GM23248 (cell line): ENCODE measurements around the gene B3GALT5. TPM values are rescaled to one million over a fixed set of nuclear protein-coding genes. Genes with fewer than 3 reads are reported as not detected.

Experiments
- DNase-seq: peaks from one replicate; pipeline ENCODE4 v3.0.0-alpha.2; 2015
- H2AFZ ChIP-seq: fragments of 200-600 bp; sonication (generic); 2 replicates; pipeline ENCODE4 v1.6.1; 2016; ENCODE audit warnings: antibody characterized with exemption
- H3F3A ChIP-seq: fragments of 200-600 bp; sonication (generic); 2 replicates; pipeline ENCODE4 v1.6.1; 2016; ENCODE audit warnings: mild to moderate bottlenecking, antibody characterized with exemption, mixed run types; ENCODE audit not compliant: insufficient read depth
- H3K27ac ChIP-seq: fragments of 200-600 bp; sonication (generic); 2 replicates; pipeline ENCODE4 v1.5.1; 2016; ENCODE audit warnings: mild to moderate bottlenecking
- H3K27me3 ChIP-seq: fragments of 200-600 bp; sonication (generic); replicated peaks from 2 replicates; pipeline ENCODE4 v1.6.1; 2016; ENCODE audit warnings: mild to moderate bottlenecking; ENCODE audit not compliant: insufficient read depth
- H3K36me3 ChIP-seq: fragments of 200-600 bp; sonication (generic); 2 replicates; pipeline ENCODE4 v1.6.1; 2016; ENCODE audit warnings: low read depth, mild to moderate bottlenecking
- H3K4me1 ChIP-seq: fragments of 200-600 bp; sonication (generic); 2 replicates; pipeline ENCODE4 v1.6.1; 2016; ENCODE audit warnings: mild to moderate bottlenecking; ENCODE audit not compliant: insufficient read depth
- H3K4me2 ChIP-seq: fragments of 200-600 bp; sonication (generic); one replicate; pipeline ENCODE4 v1.6.1; 2016; ENCODE audit warnings: mild to moderate bottlenecking; ENCODE audit not compliant: unreplicated experiment
- H3K4me3 ChIP-seq: fragments of 200-600 bp; sonication (generic); 2 replicates; pipeline ENCODE4 v1.5.1; 2016; ENCODE audit warnings: mild to moderate bottlenecking
- H3K79me2 ChIP-seq: fragments of 200-600 bp; sonication (generic); 2 replicates; pipeline ENCODE4 v1.6.1; 2016; ENCODE audit warnings: mild to moderate bottlenecking; ENCODE audit not compliant: insufficient read depth
- H3K9ac ChIP-seq: fragments of 200-600 bp; sonication (generic); 2 replicates; pipeline ENCODE4 v1.6.1; 2016; ENCODE audit warnings: mild to moderate bottlenecking
- H3K9me2 ChIP-seq: fragments of 200-600 bp; sonication (generic); 2 replicates; pipeline ENCODE4 v1.6.1; 2016; ENCODE audit warnings: mixed run types, mild to moderate bottlenecking, moderate library complexity; ENCODE audit not compliant: insufficient read depth
- H3K9me3 ChIP-seq: fragments of 200-600 bp; sonication (generic); one replicate; pipeline ENCODE4 v1.6.1; 2017; ENCODE audit warnings: low read depth
- H4K20me1 ChIP-seq: fragments of 200-600 bp; sonication (generic); 2 replicates; pipeline ENCODE4 v1.6.0; 2016; ENCODE audit not compliant: insufficient read depth
- EZH2 ChIP-seq: fragments of 200-600 bp; sonication (generic); IDR thresholded peaks from 2 replicates; pipeline ENCODE4 v1.6.1; 2018; ENCODE audit warnings: antibody characterized with exemption, mild to moderate bottlenecking; ENCODE audit not compliant: insufficient read depth, poor library complexity, severe bottlenecking
- EZH2phosphoT487 ChIP-seq: fragments of 200-600 bp; sonication (generic); IDR thresholded peaks from 2 replicates; pipeline ENCODE4 v1.6.1; 2018; ENCODE audit warnings: antibody characterized with exemption, moderate library complexity, mild to moderate bottlenecking, low read depth; ENCODE audit not compliant: insufficient read depth
- WGBS, 2 experiments: methylation state at CpG; one replicate each; pipeline ENCODE4 v1.1.6; 2015 to 2017; ENCODE audit warnings: low lambda C conversion rate in 2 of 2, low coverage in 1 of 2; ENCODE audit errors: missing lambda C conversion rate in 2 of 2; 5-methylcytosine and 5-hydroxymethylcytosine counted together
- in situ Hi-C: fragments of 300-500 bp; cut with MboI; formaldehyde crosslinking; loops from 2 replicates; pipeline ENCODE4 v1.15.0; 2020
- polyA plus RNA-seq: library from polyadenylated mRNA; unstranded; fragments of >200 nt; fragmentation: Nextera tagmentation; extraction: Ambion mirVana; gene quantifications from 2 replicates; pipeline ENCODE4 v1.2.1, GENCODE V29; 2016
- total RNA-seq: library from RNA; depleted of rRNA; stranded (reverse); fragments of >200 nt; shearing (Covaris generic); gene quantifications from 2 replicates; pipeline ENCODE4 v1.2.3, GENCODE V29; 2014

B3GALT5 gene
- total and polyA plus RNA-seq, 2 experiments from 2014 or later, result not detected

DNA sequence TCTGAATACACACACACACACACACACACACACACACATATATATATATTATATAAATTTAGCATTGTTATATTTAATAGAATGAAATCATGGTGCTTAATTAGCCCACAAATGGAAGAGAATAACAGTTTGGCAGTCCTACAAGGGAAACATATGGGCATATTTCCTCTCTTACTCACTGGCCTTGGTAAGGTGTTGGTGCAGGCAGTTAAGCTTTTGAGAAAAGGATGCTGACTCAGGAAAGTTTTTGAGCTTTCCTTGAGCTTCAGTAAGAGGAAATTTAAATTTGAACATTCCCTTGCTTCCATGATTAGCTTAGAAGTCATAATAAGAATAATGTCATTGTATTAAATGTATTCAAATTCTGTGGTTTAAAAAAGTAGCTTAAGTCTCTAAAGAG lies 37.0 kb upstream of the B3GALT5 start:
- H3K79me2 ChIP-seq, result no peaks in the 10 kb centered on the region
- TF ChIP-seq EZH2, result no peak
- no peak for TF ChIP-seq EZH2phosphoT487
- no peak for DNase-seq

DNA sequence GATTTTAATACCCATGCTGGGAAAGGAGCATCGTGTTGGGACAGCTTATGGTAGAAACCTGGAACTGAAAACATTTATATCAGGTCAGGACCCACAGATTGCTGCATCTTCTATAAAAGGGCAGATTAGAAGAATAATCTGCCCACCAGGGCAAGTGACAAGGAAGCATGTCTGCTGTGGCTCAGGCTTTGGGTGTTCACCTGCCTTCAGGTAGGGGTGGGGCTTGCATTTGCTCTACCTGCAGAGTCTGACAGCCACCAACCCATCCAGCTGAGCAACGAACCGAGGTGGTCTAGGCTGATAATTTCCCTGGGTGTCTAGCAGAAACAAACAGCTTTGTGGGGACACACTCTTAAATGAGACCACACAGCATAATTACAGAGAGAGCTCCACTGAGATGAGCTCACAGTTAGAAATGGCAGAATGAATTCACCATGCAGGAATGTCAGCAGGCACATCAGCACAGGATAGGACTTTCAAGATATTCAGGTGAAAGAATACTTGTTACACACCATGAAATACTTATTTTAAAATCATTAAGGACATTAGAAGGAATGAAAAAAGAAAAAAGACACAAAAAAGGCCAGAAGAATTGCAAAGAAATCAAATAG lies 36.1 kb upstream of the B3GALT5 start:
- no peaks in the 10 kb centered on the region for H3F3A ChIP-seq
- H3K9me2 ChIP-seq, result no peaks in the 10 kb centered on the region
- no peak overlapping the region for H3K9ac ChIP-seq
- no peaks in the 10 kb centered on the region for H3K36me3 ChIP-seq
- H2AFZ ChIP-seq, result no peak overlapping the region
- no peaks in the 10 kb centered on the region for H4K20me1 ChIP-seq
- in situ Hi-C loops, result no loop called here
- H3K27me3 ChIP-seq, result no peaks in the 10 kb centered on the region
- no peak overlapping the region for H3K4me3 ChIP-seq
- 6 to 9% methylated on average over 3 of the region's 3 CpGs for WGBS, 2 experiments
- TF ChIP-seq EZH2phosphoT487 (no peak), EZH2 (no peak)
- no peak overlapping the region for H3K27ac ChIP-seq
- DNase-seq, result no peak
- no peaks in the 10 kb centered on the region for H3K79me2 ChIP-seq
- H3K9me3 ChIP-seq, result no peaks in the 10 kb centered on the region
- no peaks in the 10 kb centered on the region for H3K4me1 ChIP-seq
- no peak overlapping the region for H3K4me2 ChIP-seq

More for the DNA sequence above, 37.0 kb upstream of the B3GALT5 start:
- Histone ChIP-seq H3K9me2 (no peaks in the 10 kb centered on the region), H2AFZ (no peak overlapping the region), H3K27ac (no peak overlapping the region), H3K9ac (no peak overlapping the region), H3K4me3 (no peak overlapping the region), H3K4me2 (no peak overlapping the region), H3K36me3 (no peaks in the 10 kb centered on the region), H3F3A (no peaks in the 10 kb centered on the region), H3K9me3 (no peaks in the 10 kb centered on the region), H3K4me1 (no peaks in the 10 kb centered on the region), H3K27me3 (no peaks in the 10 kb centered on the region), H4K20me1 (no peaks in the 10 kb centered on the region)
- in situ Hi-C loops, result no loop called here

DNA sequence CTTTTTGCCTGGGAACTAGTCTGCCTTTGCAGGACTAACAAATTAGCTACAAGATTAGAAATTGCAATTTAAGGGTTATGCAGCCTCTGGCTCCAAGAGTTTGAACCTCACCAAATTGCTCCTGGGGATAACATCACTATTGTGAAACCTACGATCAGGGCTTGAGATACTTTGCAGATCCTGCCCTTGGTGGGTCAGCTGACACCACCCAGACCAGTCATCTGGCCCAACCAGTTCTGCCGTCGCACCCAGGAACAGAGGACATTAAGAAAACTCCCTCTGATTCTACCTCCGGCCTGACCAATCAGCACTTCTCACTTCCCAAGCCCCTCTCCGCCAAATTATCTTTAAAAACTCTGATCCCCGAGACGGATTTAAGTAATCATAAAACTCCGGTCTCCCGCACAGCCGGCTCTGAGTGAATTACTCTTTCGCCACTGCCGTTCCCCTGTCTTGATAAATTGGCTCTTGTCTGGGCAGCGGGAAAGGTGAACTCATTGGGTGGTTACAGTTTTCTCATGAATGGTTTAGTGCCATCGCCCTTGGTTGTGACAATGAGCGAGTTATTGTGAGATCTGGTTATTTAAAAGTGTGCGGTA lies 32.9 kb upstream of the B3GALT5 start:
- no peaks in the 10 kb centered on the region for H4K20me1 ChIP-seq
- H3K9me2 ChIP-seq, result no peaks in the 10 kb centered on the region
- H2AFZ ChIP-seq, result no peak overlapping the region
- H3K79me2 ChIP-seq, result no peaks in the 10 kb centered on the region
- H3K4me1 ChIP-seq, result no peaks in the 10 kb centered on the region
- H3K9me3 ChIP-seq, result no peaks in the 10 kb centered on the region
- in situ Hi-C loops, result no loop called here
- H3K4me3 ChIP-seq, result no peak overlapping the region
- H3K36me3 ChIP-seq, result no peaks in the 10 kb centered on the region
- H3K27ac ChIP-seq, result no peak overlapping the region
- no peaks in the 10 kb centered on the region for H3K27me3 ChIP-seq
- H3F3A ChIP-seq, result no peaks in the 10 kb centered on the region
- H3K4me2 ChIP-seq, result no peak overlapping the region
- TF ChIP-seq EZH2, result no peak
- no peak for TF ChIP-seq EZH2phosphoT487
- no peak for DNase-seq
- 58 to 61% methylated on average over 16 of the region's 16 CpGs for WGBS, 2 experiments
- H3K9ac ChIP-seq, result no peak overlapping the region

DNA sequence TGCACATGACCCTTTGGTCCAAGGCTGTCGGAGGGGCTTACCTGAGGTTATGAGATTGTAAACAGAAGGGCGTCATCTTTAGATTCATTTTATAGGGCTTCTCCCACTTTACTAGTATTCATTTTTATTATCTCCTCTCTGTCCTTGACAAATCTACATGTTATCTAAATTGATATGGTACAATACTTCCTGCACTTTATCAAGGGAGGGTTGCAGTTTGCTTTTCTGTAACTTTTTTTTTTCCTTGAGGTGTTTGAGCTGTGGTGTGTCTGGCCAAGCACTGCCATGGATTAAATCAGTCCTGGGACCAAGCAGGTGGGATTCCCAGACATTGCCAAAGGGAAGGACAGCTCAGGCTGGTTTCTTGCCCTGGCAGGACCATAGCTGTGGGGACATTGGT lies 32.0 kb upstream of the B3GALT5 start:
- no peak overlapping the region for H3K9ac ChIP-seq
- H3F3A ChIP-seq, result no peaks in the 10 kb centered on the region
- no peaks in the 10 kb centered on the region for H3K36me3 ChIP-seq
- H3K27me3 ChIP-seq, result no peaks in the 10 kb centered on the region
- no peak overlapping the region for H2AFZ ChIP-seq
- no peak for DNase-seq
- no peak overlapping the region for H3K4me3 ChIP-seq
- no peak overlapping the region for H3K4me2 ChIP-seq
- no peaks in the 10 kb centered on the region for H3K9me3 ChIP-seq
- no peaks in the 10 kb centered on the region for H3K79me2 ChIP-seq
- in situ Hi-C loops, result no loop called here
- no peaks in the 10 kb centered on the region for H3K9me2 ChIP-seq
- no peak overlapping the region for H3K27ac ChIP-seq
- no peaks in the 10 kb centered on the region for H3K4me1 ChIP-seq
- WGBS, 2 experiments, result 13 to 20% methylated on average over 2 of the region's 2 CpGs
- no peaks in the 10 kb centered on the region for H4K20me1 ChIP-seq
- TF ChIP-seq EZH2 (no peak), EZH2phosphoT487 (no peak)

DNA sequence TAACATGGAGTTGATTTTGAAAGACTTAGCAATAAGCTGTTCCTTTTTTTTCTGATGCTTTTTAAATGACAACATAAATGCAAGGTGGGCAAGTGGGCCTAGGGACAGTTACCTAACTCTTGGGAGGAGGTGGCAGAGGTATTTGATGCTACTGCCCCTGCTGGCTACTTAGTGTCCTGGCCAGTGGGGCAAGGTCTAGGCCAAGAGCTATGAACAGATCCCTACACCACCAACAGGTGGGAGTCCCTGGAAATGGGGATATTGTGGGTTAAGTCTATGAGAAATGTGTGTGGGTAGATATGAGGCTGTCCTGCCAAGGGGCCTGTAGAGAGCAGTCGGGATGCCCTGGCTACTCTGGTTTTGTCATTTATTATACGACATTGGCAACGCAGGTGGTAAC lies 31.3 kb upstream of the B3GALT5 start:
- H2AFZ ChIP-seq, result no peak overlapping the region
- no peaks in the 10 kb centered on the region for H3K27me3 ChIP-seq
- H3K36me3 ChIP-seq, result no peaks in the 10 kb centered on the region
- H4K20me1 ChIP-seq, result no peaks in the 10 kb centered on the region
- H3K4me1 ChIP-seq, result no peaks in the 10 kb centered on the region
- H3K27ac ChIP-seq, result no peak overlapping the region
- no peaks in the 10 kb centered on the region for H3K9me3 ChIP-seq
- 44 to 47% methylated on average over 3 of the region's 3 CpGs for whole genome bisulfite sequencing, 2 experiments
- TF ChIP-seq EZH2 (no peak), EZH2phosphoT487 (no peak)
- no peak overlapping the region for H3K4me3 ChIP-seq
- in situ Hi-C loops, result no loop called here
- H3K9ac ChIP-seq, result no peak overlapping the region
- DNase-seq, result no peak
- H3K4me2 ChIP-seq, result no peak overlapping the region
- no peaks in the 10 kb centered on the region for H3K9me2 ChIP-seq
- no peaks in the 10 kb centered on the region for H3F3A ChIP-seq
- no peaks in the 10 kb centered on the region for H3K79me2 ChIP-seq
